ENCODE results near the gene PNPLA5.
"Not testable (repeated sequence)": the region's sequence is repeated elsewhere in the genome, so short reads cannot be mapped to it uniquely, and the experiment has no call there.

The PNPLA5 gene, protein sequence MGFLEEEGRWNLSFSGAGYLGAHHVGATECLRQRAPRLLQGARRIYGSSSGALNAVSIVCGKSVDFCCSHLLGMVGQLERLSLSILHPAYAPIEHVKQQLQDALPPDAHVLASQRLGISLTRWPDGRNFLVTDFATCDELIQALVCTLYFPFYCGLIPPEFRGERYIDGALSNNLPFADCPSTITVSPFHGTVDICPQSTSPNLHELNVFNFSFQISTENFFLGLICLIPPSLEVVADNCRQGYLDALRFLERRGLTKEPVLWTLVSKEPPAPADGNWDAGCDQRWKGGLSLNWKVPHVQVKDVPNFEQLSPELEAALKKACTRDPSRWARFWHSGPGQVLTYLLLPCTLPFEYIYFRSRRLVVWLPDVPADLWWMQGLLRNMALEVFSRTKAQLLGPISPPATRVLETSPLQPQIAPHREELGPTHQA

GRCh38 chr22:43891360-43892182 is at the start of gene PNPLA5:
Gene PNPLA5 (minus strand): TSS chr22:43892013. CDS start chr22:43891880, 133 bp downstream.
- peak; percentile 9 for DNase-seq

DNA sequence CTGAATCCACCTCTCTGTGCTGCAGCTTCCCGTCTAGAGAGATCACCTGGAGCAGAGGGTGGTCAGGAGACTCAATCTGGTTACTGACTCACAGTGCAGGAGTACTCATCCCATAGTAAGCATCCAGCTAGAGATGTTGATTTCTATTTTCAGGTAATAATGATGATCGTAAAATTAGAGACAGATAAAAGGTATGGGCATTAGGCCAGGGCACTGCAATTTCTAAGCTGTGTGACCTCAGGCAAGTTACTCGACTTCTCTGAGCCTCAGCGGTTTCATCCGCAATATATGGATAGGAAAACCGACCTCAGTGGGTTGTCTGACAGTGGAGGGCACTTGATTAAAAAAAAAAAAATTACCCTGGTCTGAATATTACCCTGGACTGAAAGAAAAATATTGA is 49.6 kb upstream of the PNPLA5 start:
- no peak for DNase-seq

DNA sequence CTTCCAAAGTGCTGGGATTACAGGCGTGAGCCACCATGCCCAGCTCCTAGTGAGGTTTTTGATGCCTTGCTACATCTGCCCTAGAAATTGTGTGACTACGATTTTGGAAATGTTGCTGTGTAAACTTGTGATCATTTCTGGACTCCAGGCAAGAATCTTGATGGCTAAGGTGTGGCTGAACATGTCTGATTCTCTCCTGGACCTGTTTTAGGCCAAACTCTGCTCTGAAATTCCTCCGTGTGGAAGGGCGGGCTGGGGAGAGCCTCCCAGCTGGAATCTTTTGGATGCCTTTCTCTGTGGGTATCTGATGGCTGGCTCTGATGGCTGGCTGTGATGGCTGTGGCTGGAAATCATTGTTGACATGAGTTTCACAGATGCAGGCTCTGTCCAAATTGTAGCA is 40.0 kb upstream of the PNPLA5 start:
- DNase-seq: no peak

DNA sequence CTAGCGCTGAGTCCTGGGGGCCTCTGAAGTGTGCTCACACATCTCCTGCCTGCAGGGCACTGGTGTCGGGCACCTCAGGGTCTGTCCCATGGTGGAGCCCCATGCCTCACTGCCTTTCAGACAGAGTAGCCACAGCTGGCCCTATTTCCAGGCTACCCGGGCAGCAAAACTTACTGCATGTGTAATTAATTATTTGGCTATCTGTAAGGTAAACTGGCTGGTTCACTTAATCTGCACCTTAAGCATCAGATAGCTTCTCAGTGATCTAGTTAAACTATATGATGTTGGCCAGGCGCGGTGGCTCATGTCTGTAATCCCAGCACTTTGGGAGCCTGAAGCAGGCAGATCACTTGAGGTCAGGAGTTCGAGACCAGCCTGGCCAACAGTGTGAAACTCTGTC is 37.1 kb upstream of the PNPLA5 start:
- no peak for DNase-seq

GRCh38 chr22:43928468-43928867 is 36.7 kb upstream of the PNPLA5 start:
- DNase-seq: no peak

DNA sequence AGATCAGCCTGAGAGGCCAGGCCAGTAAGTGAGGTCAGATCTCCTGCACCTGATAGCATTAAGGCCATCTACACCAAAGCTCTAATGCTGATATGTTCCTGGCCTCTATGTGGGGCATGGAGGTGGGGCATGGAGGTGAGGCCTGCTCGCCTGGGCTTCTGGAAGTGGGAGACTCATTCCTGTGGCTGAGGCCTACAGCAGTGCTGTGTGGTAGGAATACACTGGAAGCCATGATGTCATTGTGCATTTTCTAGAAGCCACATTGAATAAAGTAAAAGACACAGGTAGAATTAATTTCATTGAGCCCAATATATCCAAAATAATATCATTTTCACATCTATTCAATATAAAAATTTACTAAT is 34.5 kb upstream of the PNPLA5 start:
- DNase-seq: no peak

GRCh38 chr22:43925433-43926348 is 33.9 kb upstream of the PNPLA5 start:
- DNase-seq: no peak

DNA sequence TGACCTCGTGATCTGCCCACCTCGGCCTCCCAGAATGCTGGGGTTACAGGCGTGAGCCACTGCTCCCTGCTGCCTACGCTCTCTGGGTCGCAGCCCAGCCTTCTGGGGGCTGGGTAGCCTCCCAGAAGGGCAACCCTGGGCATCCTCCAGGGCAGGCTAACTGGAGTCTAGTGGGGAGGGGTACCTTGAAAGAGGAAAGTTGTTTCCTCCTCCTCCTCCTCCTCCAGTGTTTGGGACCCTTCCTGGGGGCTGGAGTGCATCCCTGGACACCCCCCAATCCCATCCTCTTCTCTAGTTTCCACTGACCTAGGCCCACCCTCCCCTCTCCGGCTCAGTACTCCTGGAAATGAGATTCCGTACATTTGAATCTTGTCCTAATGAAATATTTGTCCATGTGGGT is 33.1 kb upstream of the PNPLA5 start:
- DNase-seq: no peak

DNA sequence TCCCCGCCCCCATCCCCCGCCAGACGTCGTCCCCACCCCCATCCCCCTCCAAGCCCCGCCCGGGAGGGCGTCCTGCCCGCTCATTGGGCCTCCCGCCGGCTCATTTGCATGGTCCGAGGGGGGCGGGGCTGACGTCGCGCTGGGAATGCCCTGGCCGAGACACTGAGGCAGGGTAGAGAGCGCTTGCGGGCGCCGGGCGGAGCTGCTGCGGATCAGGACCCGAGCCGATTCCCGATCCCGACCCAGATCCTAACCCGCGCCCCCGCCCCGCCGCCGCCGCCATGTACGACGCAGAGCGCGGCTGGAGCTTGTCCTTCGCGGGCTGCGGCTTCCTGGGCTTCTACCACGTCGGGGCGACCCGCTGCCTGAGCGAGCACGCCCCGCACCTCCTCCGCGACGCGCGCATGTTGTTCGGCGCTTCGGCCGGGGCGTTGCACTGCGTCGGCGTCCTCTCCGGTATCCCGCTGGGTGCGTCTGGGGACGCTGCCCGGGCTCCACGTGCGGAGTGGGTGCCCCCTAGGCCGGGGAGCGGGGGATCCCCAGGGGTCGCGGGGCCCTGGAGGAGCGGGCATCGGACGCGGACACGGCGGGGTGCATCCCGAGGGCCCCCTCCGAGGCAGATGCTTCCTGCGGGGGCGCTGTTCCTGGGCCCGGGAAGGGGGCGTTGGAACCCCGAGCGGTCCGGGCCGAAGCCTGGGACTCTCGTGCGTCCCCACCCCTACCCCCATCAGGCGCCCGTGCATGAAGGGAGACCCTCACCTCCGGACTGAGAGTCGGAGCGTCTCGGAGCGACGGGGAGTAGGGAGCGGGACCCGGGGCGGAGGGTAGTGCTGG is 32.0 kb upstream of the PNPLA5 start, which contains the start of gene PNPLA3:
Gene PNPLA3 (plus strand): TSS at position 175 of the 834 bp plus-strand sequence. CDS start 107 bp downstream, at position 282.
- DNase-seq: peak; percentile 81

GRCh38 chr22:43923191-43923590 is 31.4 kb upstream of the PNPLA5 start:
- DNase-seq: no peak

GRCh38 chr22:43922123-43922522 is 30.3 kb upstream of the PNPLA5 start:
- peak; percentile 6 for DNase-seq

DNA sequence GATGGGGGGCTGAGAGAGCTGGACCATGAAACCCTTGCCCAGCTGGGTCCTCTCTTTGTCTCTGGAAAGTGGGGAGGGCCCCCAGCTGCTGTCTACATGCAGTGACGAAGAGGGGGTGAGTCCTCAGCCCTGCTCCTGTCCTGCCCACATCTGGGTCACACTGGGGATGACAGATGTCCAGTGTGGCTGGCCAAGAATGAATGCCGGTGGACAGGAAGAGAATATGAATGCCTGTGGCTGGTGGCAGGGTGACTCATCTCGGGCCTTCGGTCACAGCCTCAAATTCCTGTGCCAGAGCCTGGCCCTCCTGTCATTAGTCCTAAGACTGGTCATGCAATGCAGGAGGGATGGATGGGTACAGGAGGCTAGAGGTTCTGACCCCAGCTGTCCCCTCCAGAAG is 29.6 kb upstream of the PNPLA5 start:
- DNase-seq: no peak

DNA sequence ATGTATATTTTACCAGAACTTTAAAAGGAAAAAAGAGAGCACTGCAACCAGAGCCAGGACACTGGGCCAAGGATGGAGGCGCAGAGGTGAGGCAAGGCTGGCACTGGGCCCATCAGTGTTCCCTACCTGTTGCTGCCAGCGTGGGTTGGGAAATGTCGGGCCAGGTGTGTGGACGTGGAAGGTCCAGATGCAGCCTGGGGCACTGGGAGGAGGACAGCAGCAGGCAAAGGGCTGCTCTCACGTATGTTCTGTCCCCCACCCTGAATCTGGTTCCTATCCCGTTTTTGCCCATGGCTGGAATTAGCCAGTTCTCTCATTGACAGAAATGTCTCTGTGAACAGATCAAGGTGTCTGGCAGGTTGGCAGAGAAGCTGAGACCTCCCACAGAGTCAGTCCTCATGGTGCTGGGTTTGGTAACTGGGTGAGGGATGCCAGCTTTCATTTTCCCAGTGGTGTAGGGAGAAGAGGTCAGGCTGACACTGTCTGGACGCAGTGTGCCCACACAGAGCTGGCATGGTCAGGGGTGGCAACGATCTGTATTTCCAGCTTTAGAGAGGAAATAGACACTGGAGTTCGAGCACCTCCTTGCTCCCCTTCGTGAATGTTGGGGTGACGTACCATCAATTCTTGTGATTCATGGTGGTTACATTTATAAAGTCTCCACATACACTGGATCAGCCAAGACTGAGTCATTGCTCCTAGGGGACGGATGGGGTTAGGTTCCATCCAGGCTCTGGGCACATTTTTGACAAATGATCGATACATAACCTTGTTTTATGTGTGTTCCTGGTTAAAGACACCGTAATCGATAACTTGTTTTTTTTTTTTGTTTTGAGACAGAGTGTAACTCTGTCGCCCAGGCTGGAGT is 27.5 kb upstream of the PNPLA5 start:
- no peak for DNase-seq

- DNase-seq: no peak
Observed at GRCh38 chr22:43917521-43917920, 25.7 kb upstream of the PNPLA5 start.

- DNase-seq: no peak
Observed at GRCh38 chr22:43911351-43911750, 19.5 kb upstream of the PNPLA5 start.

DNA sequence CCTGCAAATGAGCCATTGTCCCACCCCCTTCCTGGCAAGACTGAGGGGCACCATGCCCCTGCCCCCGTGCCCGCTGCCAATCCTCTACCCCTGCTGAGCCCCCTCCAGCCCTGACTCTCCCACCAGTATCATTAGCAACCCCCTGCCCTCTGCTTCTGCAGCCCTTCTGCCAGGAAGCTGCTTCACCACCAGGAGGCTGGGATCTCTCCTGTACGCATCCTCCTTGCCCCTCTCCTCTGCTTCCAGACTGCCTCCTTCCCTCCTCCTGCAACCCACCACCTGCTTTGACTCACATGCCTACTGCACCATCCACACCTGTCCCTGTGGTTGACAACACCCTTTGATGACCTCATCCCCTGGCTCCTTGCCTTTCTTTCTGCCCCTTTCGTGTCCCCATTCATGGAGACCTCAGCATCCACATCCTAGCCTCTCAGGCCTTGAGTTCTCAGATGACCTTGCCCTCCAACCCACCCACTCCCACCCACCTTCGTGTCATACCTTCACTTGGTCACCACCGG is 18.4 kb upstream of the PNPLA5 start:
- DNase-seq: no peak

DNA sequence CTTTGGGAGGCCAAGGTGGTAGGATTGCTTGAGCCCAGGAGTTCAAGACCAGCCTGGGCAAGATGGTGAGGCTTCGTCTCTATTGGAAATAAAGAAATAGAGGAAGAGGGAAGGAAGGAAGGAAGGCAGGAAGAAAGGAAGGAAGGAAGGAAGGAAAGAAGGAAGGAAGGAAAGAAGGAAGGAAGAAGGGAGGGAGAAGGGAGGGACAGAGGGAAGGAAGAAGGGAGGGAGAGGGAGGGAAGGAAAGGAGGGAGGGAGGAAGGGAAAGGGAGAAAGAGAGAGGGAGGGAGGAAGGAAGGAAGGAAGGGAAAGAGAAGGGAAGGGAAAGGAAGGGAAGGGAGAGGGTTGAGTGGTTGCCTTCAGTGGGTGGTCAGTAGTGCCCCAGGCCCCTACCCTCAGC is 17.9 kb upstream of the PNPLA5 start:
- no peak for DNase-seq

DNA sequence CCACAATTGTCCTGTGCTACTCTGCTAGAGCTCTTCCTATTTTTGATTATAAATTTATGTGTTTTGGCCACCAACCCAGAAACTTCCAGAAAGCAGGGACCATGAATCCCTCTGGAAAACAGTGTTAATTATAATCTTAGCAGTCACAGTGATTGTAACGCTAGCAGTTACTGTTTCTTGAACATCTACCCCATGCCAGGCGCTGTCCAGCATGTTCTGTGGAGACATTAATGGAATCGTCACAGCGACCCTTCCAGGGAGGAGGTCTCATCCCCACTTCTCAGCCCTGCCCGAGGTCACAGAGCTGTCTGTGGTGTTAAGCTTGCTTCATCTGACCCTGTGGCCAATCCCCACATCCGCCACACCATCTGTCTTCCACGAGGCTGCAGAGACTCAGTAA is 13.9 kb upstream of the PNPLA5 start:
- DNase-seq: no peak

GRCh38 chr22:43904412-43904811 is 12.6 kb upstream of the PNPLA5 start:
- DNase-seq: peak; percentile 53

DNA sequence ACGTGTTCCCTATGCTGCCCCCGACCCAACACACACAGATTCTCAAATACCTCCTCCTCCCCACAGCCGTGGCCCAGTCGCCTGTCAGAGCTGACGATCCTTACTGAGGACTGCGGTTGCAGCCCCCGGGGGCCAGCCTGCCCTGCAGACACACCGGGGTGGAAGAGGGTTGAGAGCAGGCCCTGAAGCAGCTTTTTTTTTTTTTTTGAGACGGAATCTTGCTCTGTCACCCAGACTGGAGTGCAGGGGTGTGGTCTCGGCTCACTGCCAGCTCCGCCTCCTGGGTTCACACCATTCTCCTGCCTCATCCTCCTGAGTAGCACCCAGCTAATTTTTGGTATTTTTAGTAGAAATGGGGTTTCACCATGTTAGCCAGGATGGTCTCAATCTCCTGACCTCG is 11.2 kb upstream of the PNPLA5 start:
- not testable (repeated sequence) for DNase-seq

Measured in activated CD4-positive, alpha-beta T cell treated with anti-CD3 and anti-CD28 coated beads, Interleukin-10, Interleukin-2, amounts not matched to agents 100 ng/mL and 50 ng/mL, durations not matched to agents 16 hours and 8 hours (primary cell).